ENCODE data around the gene WWTR1. TPM values are rescaled to one million over a fixed set of nuclear protein-coding genes. Genes with fewer than 3 reads are reported as not detected.

WWTR1 gene
- total RNA-seq, 1 donor = 0.54 TPM

- peak in 2 of 3 donors; percentile 87 to 89 for DNase-seq (ENCODE audit: low read depth in 2 of 3, low spot score in 2 of 3)
Observed at GRCh38 chr3:149507491-149508324, 150.1 kb downstream of the WWTR1 start.

GRCh38 chr3:149506965-149507364, 150.9 kb downstream of the WWTR1 start:
- no peak for DNase-seq (ENCODE audit: low read depth in 2 of 3, low spot score in 2 of 3)

- no peak for DNase-seq (ENCODE audit: low read depth in 2 of 3, low spot score in 2 of 3)
Observed at GRCh38 chr3:149506540-149506939, 151.3 kb downstream of the WWTR1 start.

GRCh38 chr3:149502438-149502837, 155.4 kb downstream of the WWTR1 start:
- DNase-seq (ENCODE audit: low read depth in 2 of 3, low spot score in 2 of 3) = no peak

- no peak for DNase-seq (ENCODE audit: low read depth in 2 of 3, low spot score in 2 of 3)
Observed at GRCh38 chr3:149501524-149501923, 156.3 kb downstream of the WWTR1 start.

GRCh38 chr3:149497966-149498670, 159.7 kb downstream of the WWTR1 start:
- DNase-seq (ENCODE audit: low read depth in 2 of 3, low spot score in 2 of 3) = no peak

- DNase-seq (ENCODE audit: low read depth in 2 of 3, low spot score in 2 of 3) = no peak
Observed at GRCh38 chr3:149496891-149497290, 160.9 kb downstream of the WWTR1 start.

- DNase-seq (ENCODE audit: low read depth in 2 of 3, low spot score in 2 of 3) = no peak
Observed at GRCh38 chr3:149495581-149496125, 162.2 kb downstream of the WWTR1 start.

- no peak for DNase-seq (ENCODE audit: low read depth in 2 of 3, low spot score in 2 of 3)
Observed at GRCh38 chr3:149494759-149495580, 162.9 kb downstream of the WWTR1 start.

GRCh38 chr3:149494022-149494758, 163.6 kb downstream of the WWTR1 start:
- DNase-seq (ENCODE audit: low read depth in 2 of 3, low spot score in 2 of 3) = peak in 2 of 3 donors; percentile 56 to 71

GRCh38 chr3:149493315-149494021, 164.4 kb downstream of the WWTR1 start:
- no peak for DNase-seq (ENCODE audit: low read depth in 2 of 3, low spot score in 2 of 3)

- DNase-seq (ENCODE audit: low read depth in 2 of 3, low spot score in 2 of 3) = no peak
Observed at GRCh38 chr3:149490260-149490971, 167.4 kb downstream of the WWTR1 start.

- DNase-seq (ENCODE audit: low read depth in 2 of 3, low spot score in 2 of 3) = peak in 2 of 3 donors; percentile 34 to 56
Observed at GRCh38 chr3:149489060-149489690, 168.7 kb downstream of the WWTR1 start.

- DNase-seq (ENCODE audit: low read depth in 2 of 3, low spot score in 2 of 3) = peak in 2 of 3 donors; percentile 16 to 40
Observed at GRCh38 chr3:149487598-149488197, 170.1 kb downstream of the WWTR1 start.

GRCh38 chr3:149486726-149487125, 171.1 kb downstream of the WWTR1 start:
- DNase-seq (ENCODE audit: low read depth in 2 of 3, low spot score in 2 of 3) = no peak

- DNase-seq (ENCODE audit: low read depth in 2 of 3, low spot score in 2 of 3) = no peak
Observed at GRCh38 chr3:149481491-149481890, 176.3 kb downstream of the WWTR1 start.

- no peak for DNase-seq (ENCODE audit: low read depth in 2 of 3, low spot score in 2 of 3)
Observed at GRCh38 chr3:149481056-149481455, 176.8 kb downstream of the WWTR1 start.
